GM12872 (cell line): Measurements from ENCODE around the gene GRM7.

Experiments used
- CTCF ChIP-seq: IDR thresholded peaks from 3 replicates; pipeline ENCODE4 v1.5.1; 2011; ENCODE audit warnings: low read depth, mild to moderate bottlenecking, low read length, moderate library complexity; ENCODE audit not compliant: insufficient read depth

The GRM7 gene

GRCh38 chr3:7290077-7290825 is 429.3 kb downstream of the GRM7 start:
- TF ChIP-seq CTCF: no peak

GRCh38 chr3:7292362-7292761 is 431.4 kb downstream of the GRM7 start:
- no peak for TF ChIP-seq CTCF

GRCh38 chr3:7293286-7293685 is 432.4 kb downstream of the GRM7 start:
- TF ChIP-seq CTCF: no peak

- no peak for TF ChIP-seq CTCF
These were observed 444.6 kb downstream of the GRM7 start for GRCh38 chr3:7305561-7305960.

- TF ChIP-seq CTCF: no peak
These were observed 446.0 kb downstream of the GRM7 start for GRCh38 chr3:7306901-7307300.

DNA sequence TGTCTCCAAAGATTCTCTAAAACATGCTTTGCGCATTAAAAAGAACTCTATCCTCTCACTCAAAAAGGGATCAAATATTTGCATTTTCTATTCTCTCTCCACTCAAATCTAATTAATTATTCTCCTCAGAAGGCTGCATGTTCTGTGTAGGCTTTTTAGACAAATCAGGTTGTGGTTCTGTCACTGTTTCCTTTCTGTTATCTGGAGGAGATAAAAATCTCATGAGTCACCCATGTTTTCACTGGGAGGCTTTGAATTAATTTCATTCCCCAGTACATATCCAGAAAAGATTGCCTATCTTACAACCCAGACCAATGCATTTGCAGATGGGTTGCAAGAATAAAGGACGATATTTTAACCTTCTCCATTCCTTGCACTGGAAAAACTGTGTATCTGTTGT is 446.5 kb downstream of the GRM7 start:
- no peak for TF ChIP-seq CTCF

DNA sequence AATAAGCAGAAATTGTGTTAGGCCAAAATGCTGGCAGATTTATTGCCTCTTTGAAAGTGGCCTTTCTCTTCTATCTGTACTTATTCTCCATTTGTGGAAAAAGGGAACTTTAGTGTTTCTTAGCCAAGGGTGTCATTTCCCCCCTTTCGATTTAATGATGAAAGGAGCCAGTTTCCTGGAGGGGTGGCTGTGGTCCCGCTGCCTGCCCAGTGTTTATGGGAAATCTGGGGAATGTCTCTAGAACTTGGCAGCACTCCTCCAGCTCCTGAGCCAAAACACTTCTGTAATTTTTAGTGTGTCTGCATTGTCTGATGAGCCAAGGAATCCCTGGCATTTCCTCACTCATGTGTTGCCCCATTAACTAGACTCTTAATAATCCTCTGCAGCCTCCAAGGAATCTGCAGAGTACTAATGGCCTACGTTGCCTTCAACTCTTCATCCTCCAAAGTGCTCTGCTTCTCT is 448.8 kb downstream of the GRM7 start:
- no peak for TF ChIP-seq CTCF
